Astrocyte (in vitro differentiated cells and primary cell): ENCODE results near the gene TMPRSS6. TPM values are rescaled to one million over a fixed set of nuclear protein-coding genes. Genes with fewer than 3 reads are reported as not detected.

ENCODE experiments used
- DNase-seq: peaks from one replicate; pipeline ENCODE4 v3.0.0-alpha.2; 2010; ENCODE audit warnings: low read depth
- FAIRE-seq: peaks from 2 replicates; lab custom pipeline; 2011; peaks lifted over from hg19 to GRCh38; lab: Jason Lieb, UNC
- H2AFZ ChIP-seq: 2 replicates; pipeline ENCODE4 v1.6.0; 2012; ENCODE audit warnings: low read depth, low read length, inconsistent platforms
- H3K27ac ChIP-seq: 2 replicates; pipeline ENCODE4 v1.5.1; 2011; ENCODE audit warnings: low read depth, low read length, inconsistent platforms
- H3K27me3 ChIP-seq: 2 replicates; pipeline ENCODE4 v1.6.0; 2011; ENCODE audit warnings: low read length, inconsistent platforms; ENCODE audit not compliant: insufficient read depth
- H3K36me3 ChIP-seq: 2 replicates; pipeline ENCODE4 v1.5.1; 2011; ENCODE audit warnings: low read length, inconsistent platforms; ENCODE audit not compliant: insufficient read depth
- H3K4me1 ChIP-seq: 2 replicates; pipeline ENCODE4 v1.5.1; 2011; ENCODE audit warnings: low read length, inconsistent platforms; ENCODE audit not compliant: insufficient read depth
- H3K4me2 ChIP-seq: 2 replicates; pipeline ENCODE4 v1.6.0; 2012; ENCODE audit warnings: low read length, inconsistent platforms
- H3K4me3 ChIP-seq: 2 replicates; pipeline ENCODE4 v1.5.1; 2011; ENCODE audit warnings: low read depth, mild to moderate bottlenecking, low read length, inconsistent platforms; ENCODE audit not compliant: insufficient read depth
- H3K79me2 ChIP-seq: 2 replicates; pipeline ENCODE4 v1.6.0; 2012; ENCODE audit warnings: mild to moderate bottlenecking, low read length, inconsistent platforms; ENCODE audit not compliant: insufficient read depth
- H3K9ac ChIP-seq: 2 replicates; pipeline ENCODE4 v1.6.0; 2012; ENCODE audit warnings: mild to moderate bottlenecking, low read length, inconsistent platforms
- H3K9me3 ChIP-seq: 2 replicates; pipeline ENCODE4 v1.5.1; 2012; ENCODE audit warnings: low read depth, mild to moderate bottlenecking, low read length, inconsistent platforms; ENCODE audit not compliant: insufficient read depth
- H4K20me1 ChIP-seq: 2 replicates; pipeline ENCODE4 v1.6.0; 2012; ENCODE audit warnings: low read length, inconsistent platforms; ENCODE audit not compliant: insufficient read depth
- H3K27ac Mint-ChIP-seq: one replicate; pipeline ENCODE4 v1.8.0; 2021; ENCODE audit warnings: mild to moderate bottlenecking, mixed read lengths; ENCODE audit not compliant: unreplicated experiment
- H3K27me3 Mint-ChIP-seq: one replicate; pipeline ENCODE4 v1.8.0; 2021; ENCODE audit warnings: low read depth, mixed read lengths; ENCODE audit not compliant: unreplicated experiment
- H3K36me3 Mint-ChIP-seq: one replicate; pipeline ENCODE4 v1.8.0; 2021; ENCODE audit warnings: low read depth, mixed read lengths; ENCODE audit not compliant: unreplicated experiment
- H3K4me1 Mint-ChIP-seq: one replicate; pipeline ENCODE4 v1.8.0; 2021; ENCODE audit warnings: low read depth, mixed read lengths; ENCODE audit not compliant: unreplicated experiment
- H3K4me3 Mint-ChIP-seq: one replicate; pipeline ENCODE4 v1.8.0; 2021; ENCODE audit warnings: mild to moderate bottlenecking, moderate library complexity, mixed read lengths; ENCODE audit not compliant: unreplicated experiment
- H3K9me3 Mint-ChIP-seq: one replicate; pipeline ENCODE4 v1.8.0; 2021; ENCODE audit warnings: mild to moderate bottlenecking, mixed read lengths; ENCODE audit not compliant: unreplicated experiment
- CTCF ChIP-seq: IDR thresholded peaks from 2 replicates; pipeline ENCODE4 v1.5.1; 2011; ENCODE audit warnings: low read depth, mild to moderate bottlenecking, inconsistent platforms, low read length, moderate library complexity; ENCODE audit not compliant: insufficient read depth
- EZH2 ChIP-seq: IDR thresholded peaks from 2 replicates; pipeline ENCODE4 v1.6.1; 2012; ENCODE audit warnings: mild to moderate bottlenecking, low read length, inconsistent platforms; ENCODE audit not compliant: insufficient read depth
- total RNA-seq: library from RNA; stranded (reverse); gene quantifications from 2 replicates; pipeline ENCODE4 v1.2.1, GENCODE V29; 2021

TMPRSS6 gene
- total RNA-seq, 1 donor from 2014 or later = not detected

- peaks cover 36% of the 10 kb centered on the region for H3K27me3 Mint-ChIP-seq
- H3K36me3 Mint-ChIP-seq = peaks cover 3% of the 10 kb centered on the region
- H3K79me2 ChIP-seq = no peaks in the 10 kb centered on the region
Observed at GRCh38 chr22:37064553-37064952, 45.0 kb downstream of the TMPRSS6 start.

GRCh38 chr22:37063431-37064420 lies 45.8 kb downstream of the TMPRSS6 start:
- Histone ChIP-seq H3K27me3 (peaks cover 10% of the 10 kb centered on the region), H3K9me3 (no peaks in the 10 kb centered on the region), H4K20me1 (no peaks in the 10 kb centered on the region), H3K79me2 (no peaks in the 10 kb centered on the region), H3K27ac (no peak overlapping the region), H2AFZ (no peak overlapping the region), H3K4me3 (no peak overlapping the region), H3K36me3 (no peaks in the 10 kb centered on the region), H3K9ac (no peak overlapping the region), H3K4me2 (no peak overlapping the region), H3K4me1 (no peaks in the 10 kb centered on the region)
- TF ChIP-seq CTCF = no peak
- TF ChIP-seq EZH2 = no peak
- Mint-ChIP-seq H3K36me3 (peaks cover 3% of the 10 kb centered on the region), H3K4me1 (peaks cover 2% of the 10 kb centered on the region), H3K9me3 (no peaks in the 10 kb centered on the region), H3K27me3 (peaks cover 33% of the 10 kb centered on the region), H3K4me3 (no peak overlapping the region), H3K27ac (no peak overlapping the region)
- DNase-seq (no peak), FAIRE-seq (no peak)

More at GRCh38 chr22:37064553-37064952, 45.0 kb downstream of the TMPRSS6 start:
- peaks cover 12% of the 10 kb centered on the region for H3K27me3 ChIP-seq
- H3K9ac ChIP-seq = no peak overlapping the region
- no peaks in the 10 kb centered on the region for H3K4me1 ChIP-seq
- Mint-ChIP-seq H3K4me1 (peaks cover 2% of the 10 kb centered on the region), H3K27ac (no peak overlapping the region), H3K4me3 (no peak overlapping the region), H3K9me3 (no peaks in the 10 kb centered on the region)
- H3K36me3 ChIP-seq = no peaks in the 10 kb centered on the region
- no peak overlapping the region for H2AFZ ChIP-seq
- no peaks in the 10 kb centered on the region for H4K20me1 ChIP-seq
- H3K9me3 ChIP-seq = no peaks in the 10 kb centered on the region
- DNase-seq (no peak), FAIRE-seq (no peak)
- H3K4me2 ChIP-seq = no peak overlapping the region
- no peak overlapping the region for H3K27ac ChIP-seq
- TF ChIP-seq EZH2 = no peak
- no peak overlapping the region for H3K4me3 ChIP-seq

GRCh38 chr22:37062702-37063381 lies 46.7 kb downstream of the TMPRSS6 start:
- Mint-ChIP-seq H3K27ac (no peak overlapping the region), H3K27me3 (peaks cover 26% of the 10 kb centered on the region), H3K4me1 (peaks cover 2% of the 10 kb centered on the region), H3K36me3 (peaks cover 5% of the 10 kb centered on the region), H3K9me3 (no peaks in the 10 kb centered on the region), H3K4me3 (no peak overlapping the region)
- no peak for FAIRE-seq
- Histone ChIP-seq H3K36me3 (no peaks in the 10 kb centered on the region), H3K4me3 (no peak overlapping the region), H3K27ac (no peak overlapping the region), H3K9ac (no peak overlapping the region), H3K9me3 (no peaks in the 10 kb centered on the region), H3K79me2 (no peaks in the 10 kb centered on the region), H3K27me3 (peaks cover under 1% of the 10 kb centered on the region), H2AFZ (no peak overlapping the region), H4K20me1 (no peaks in the 10 kb centered on the region), H3K4me2 (no peak overlapping the region), H3K4me1 (no peaks in the 10 kb centered on the region)
- TF ChIP-seq EZH2 (no peak), CTCF (no peak)
- DNase-seq = no peak
